GM12878 (cell line): ENCODE data around the gene MYH9. TPM values are rescaled to one million over a fixed set of nuclear protein-coding genes. Genes with fewer than 3 reads are reported as not detected.

Experiments
- ATAC-seq: fragments of 200-7000 bp; cut with Tn5 transposase; 3 replicates; pipeline ENCODE4 v1.9.1; 2020; ENCODE audit warnings: mild to moderate bottlenecking, moderate library complexity
- BruUV-seq: library from RNA; stranded (reverse); fragments of 400-500 nt; replicated peaks from 2 replicates; lab custom pipeline; 2021; lab: Mats Ljungman, UMichigan
- CTCF ChIA-PET: fragments of 300-600 bp; sonication (Branson Sonifier 250); formaldehyde crosslinking; extraction: SDS; loops from one replicate; lab custom pipeline; 2021; ENCODE audit warnings: inconsistent platforms; lab: Yijun Ruan, JAX
- POLR2A ChIA-PET: fragments of 350-600 bp; formaldehyde crosslinking; extraction: SDS; loops from one replicate; lab custom pipeline; 2021; ENCODE audit warnings: inconsistent platforms; lab: Charles Lee
- RAD21 ChIA-PET: fragments of 300-600 bp; sonication (Branson Sonifier 250); formaldehyde crosslinking; loops from one replicate; lab custom pipeline; 2023; ENCODE audit warnings: antibody characterized with exemption; ENCODE audit not compliant: unreplicated experiment; lab: Charles Lee
- SMC1A ChIA-PET: fragments of 300-600 bp; sonication (Branson Sonifier 250); formaldehyde crosslinking; loops from one replicate; lab custom pipeline; 2023; ENCODE audit not compliant: unreplicated experiment, uncharacterized antibody; lab: Charles Lee
- DNase-seq: peaks from one replicate; pipeline ENCODE4 v3.0.0-alpha.2; 2011; ENCODE audit warnings: low read depth, low spot score
- FAIRE-seq: peaks from 3 replicates; lab custom pipeline; 2011; peaks lifted over from hg19 to GRCh38; lab: Jason Lieb, UNC
- H2AFZ ChIP-seq: 2 replicates; pipeline ENCODE4 v1.6.0; 2011; ENCODE audit warnings: low read depth, low read length, control low read depth; ENCODE audit not compliant: control insufficient read depth
- H3K27ac ChIP-seq: 2 replicates; pipeline ENCODE4 v1.5.1; 2011; ENCODE audit warnings: control low read depth; ENCODE audit not compliant: control insufficient read depth, insufficient read depth
- H3K27me3 ChIP-seq, 2 experiments: replicated peaks in 1 of 2; 2 replicates each; pipeline versions ENCODE4 v1.6.0 to v1.6.1; 2011; ENCODE audit warnings: low read length in 1 of 2; ENCODE audit not compliant: control insufficient read depth in 2 of 2, insufficient read depth in 2 of 2
- H3K36me3 ChIP-seq, 2 experiments: 2 replicates each; pipeline ENCODE4 v1.5.1; 2011; ENCODE audit warnings: low read length in 1 of 2; ENCODE audit not compliant: control insufficient read depth in 2 of 2, insufficient read depth in 2 of 2
- H3K4me1 ChIP-seq: 2 replicates; pipeline ENCODE4 v1.6.1; 2011; ENCODE audit warnings: mild to moderate bottlenecking, low read length, moderate library complexity, mixed read lengths; ENCODE audit not compliant: control insufficient read depth, insufficient read depth
- H3K4me2 ChIP-seq: 2 replicates; pipeline ENCODE4 v1.6.0; 2011; ENCODE audit warnings: control low read depth; ENCODE audit not compliant: control insufficient read depth, insufficient read depth
- H3K4me3 ChIP-seq: fragments of 200-600 bp; sonication (generic); 2 replicates; pipeline ENCODE4 v1.5.1; 2016
- H3K79me2 ChIP-seq: 2 replicates; pipeline ENCODE4 v1.6.0; 2011; ENCODE audit warnings: low read length; ENCODE audit not compliant: control insufficient read depth, insufficient read depth
- H3K9ac ChIP-seq: 2 replicates; pipeline ENCODE4 v1.8.0; 2011; ENCODE audit warnings: low read length, control low read depth, mixed read lengths; ENCODE audit not compliant: control insufficient read depth, insufficient read depth
- H3K9me3 ChIP-seq: replicated peaks from 3 replicates; pipeline ENCODE4 v1.5.1; 2011; ENCODE audit warnings: mild to moderate bottlenecking, low read length; ENCODE audit not compliant: control insufficient read depth, insufficient read depth
- H4K20me1 ChIP-seq: 2 replicates; pipeline ENCODE4 v1.6.0; 2011; ENCODE audit not compliant: control insufficient read depth, insufficient read depth
- BCL11A ChIP-seq: IDR thresholded peaks from 2 replicates; pipeline ENCODE4 v1.6.1; 2011; ENCODE audit warnings: low read depth, low read length
- CHD4 ChIP-seq: fragments of 200-600 bp; sonication (generic); IDR thresholded peaks from 2 replicates; pipeline ENCODE4 v1.6.1; 2016; ENCODE audit warnings: mild to moderate bottlenecking
- FOXM1 ChIP-seq: IDR thresholded peaks from 2 replicates; pipeline ENCODE4 v1.6.1; 2012; ENCODE audit warnings: low read depth, mild to moderate bottlenecking, inconsistent platforms, low read length, moderate library complexity
- IKZF2 ChIP-seq, 2 experiments: fragments of 450-650 bp; IDR thresholded peaks; 2 replicates each; pipeline ENCODE4 v1.6.1; 2017; ENCODE audit warnings: mild to moderate bottlenecking in 2 of 2, moderate library complexity in 2 of 2
- JUNB ChIP-seq: IDR thresholded peaks from 2 replicates; pipeline ENCODE4 v1.6.1; 2016; ENCODE audit warnings: antibody characterized with exemption, mild to moderate bottlenecking
- MEF2B ChIP-seq: fragments of 450-650 bp; IDR thresholded peaks from 2 replicates; pipeline ENCODE4 v1.6.1; 2018; ENCODE audit warnings: mild to moderate bottlenecking, moderate library complexity; ENCODE audit not compliant: partially characterized antibody, poor library complexity, severe bottlenecking
- NFXL1 ChIP-seq: fragments of 450-650 bp; IDR thresholded peaks from 2 replicates; pipeline ENCODE4 v1.6.1; 2017; ENCODE audit warnings: antibody characterized with exemption, mild to moderate bottlenecking, borderline replicate concordance
- POLR2A ChIP-seq: IDR thresholded peaks from 2 replicates; pipeline ENCODE4 v1.6.1; 2011; ENCODE audit warnings: low read depth, mild to moderate bottlenecking, low read length
- POLR2AphosphoS5 ChIP-seq: IDR thresholded peaks from 2 replicates; pipeline ENCODE4 v1.6.1; 2011; ENCODE audit warnings: mild to moderate bottlenecking, low read length, inconsistent platforms
- RELA ChIP-seq: fragments of 450-650 bp; IDR thresholded peaks from 2 replicates; pipeline ENCODE4 v1.8.0; 2014; ENCODE audit warnings: borderline replicate concordance; ENCODE audit not compliant: partially characterized antibody
- SMAD5 ChIP-seq: IDR thresholded peaks from 2 replicates; pipeline ENCODE4 v1.6.1; 2016; ENCODE audit warnings: antibody characterized with exemption, low read depth
- WGBS: methylation state at CpG from one replicate; pipeline ENCODE4 v1.1.6; 2016; ENCODE audit warnings: low lambda C conversion rate; ENCODE audit not compliant: insufficient replicate concordance, insufficient coverage; ENCODE audit errors: missing lambda C conversion rate; 5-methylcytosine and 5-hydroxymethylcytosine counted together
- in situ Hi-C: fragments of 300-500 bp; cut with MboI; formaldehyde crosslinking; loops from 9 replicates; pipeline ENCODE4 v1.14.3; 2018; ENCODE audit warnings: mixed read lengths
- intact Hi-C: fragments of 100-400 bp; cut with micrococcal nuclease; formaldehyde crosslinking; loops from one replicate; pipeline ENCODE4 v1.14.2; 2022; ENCODE audit not compliant: unreplicated experiment
- polyA plus RNA-seq, 11 experiments: library from polyadenylated mRNA; depleted of rRNA in 4 of 11; unstranded in 6 of 11; stranded (reverse) in 5 of 11; fragments of >200 nt; fragmentation: Nextera tagmentation in 4 of 11; fragmentation: Illumina TruSeq in 1 of 11; extraction: Ambion mirVana in 4 of 11; extraction: Trizol in 1 of 11; gene quantifications; 1 replicate in 1 of 11; 2 replicates in 10 of 11; pipeline versions ENCODE4 v1.2.1 to v1.2.3, GENCODE V29; 2011 to 2016; ENCODE audit warnings: inconsistent platforms in 2 of 11, missing spikeins in 2 of 11, low read depth in 1 of 11
- total RNA-seq, 4 experiments: library from RNA; depleted of rRNA in 3 of 4; stranded (reverse); fragments of >200 nt in 3 of 4; fragmentation: Illumina TruSeq in 1 of 4; extraction: Trizol in 1 of 4; gene quantifications; 2 replicates each; pipeline versions ENCODE4 v1.2.1 to v1.2.3, GENCODE V29; 2013 to 2021
- TF ChIP-seq, protein P1 (sequence below): fragments of 450-650 bp; formaldehyde crosslinking; IDR thresholded peaks from 2 replicates; pipeline ENCODE4 v1.5.0; 2022; ENCODE audit warnings: mild to moderate bottlenecking, missing genetic modification characterization
- TF ChIP-seq, protein P2 (sequence below): fragments of 450-650 bp; IDR thresholded peaks from 2 replicates; pipeline ENCODE4 v1.6.1; 2017; ENCODE audit warnings: mild to moderate bottlenecking, moderate library complexity

The MYH9 gene
- total and polyA plus RNA-seq, 10 of the 15 experiments (the other 5 are each of a cell fraction or from before 2014, with no cell fraction given) = 5.1 to 525 (median 145) TPM

DNA sequence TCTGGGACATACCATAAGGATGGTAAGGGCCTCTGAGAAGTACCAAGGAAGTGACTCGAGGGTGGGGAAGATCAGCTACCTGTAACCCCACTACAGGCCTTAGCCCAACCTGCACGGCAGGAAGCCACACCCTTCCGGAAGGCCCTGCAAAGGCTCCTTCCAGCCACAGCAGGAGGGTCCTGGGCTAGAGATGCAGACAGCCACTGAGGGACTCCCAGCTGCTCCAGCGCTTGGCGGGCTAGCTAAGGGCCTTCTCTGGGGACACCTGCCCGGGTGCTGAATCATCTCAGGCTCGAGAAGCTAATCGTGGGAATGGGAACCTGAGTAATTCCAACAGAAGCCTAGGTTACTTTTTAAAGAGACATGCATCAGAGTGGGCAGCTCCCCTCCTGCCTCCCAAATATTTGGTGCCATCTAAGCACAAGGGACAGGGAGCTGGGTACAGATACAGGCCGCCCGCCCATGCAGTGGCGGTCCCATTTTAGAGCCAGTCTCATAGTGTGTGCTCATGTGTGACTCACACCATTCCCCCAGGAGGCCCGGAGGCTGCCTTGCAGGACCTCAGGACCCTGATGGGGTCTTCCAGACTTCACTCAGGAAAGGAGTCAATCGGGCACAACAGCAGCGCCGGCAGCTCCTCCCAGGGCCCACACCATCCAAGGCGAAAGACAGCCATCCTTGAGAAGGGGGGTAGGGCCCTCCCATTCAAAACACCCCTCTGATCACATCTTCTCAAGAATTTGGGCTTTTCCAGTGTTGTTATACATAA, 8.0 kb downstream of the MYH9 start:
- CTCF ChIA-PET = interaction anchor here (0.6 to 3.4 kb wide), 7 partner anchors 9 to 107 kb away, joined by 3 to 11 read pairs (median 4); no protein-coding TSS in a partner anchor
- SMC1A ChIA-PET = interaction anchor here (0.9 to 3.6 kb wide), 13 partner anchors 8 to 216 kb away, joined by 3 to 20 read pairs (median 7); partner anchors contain the start of genes APOL2 and MYH9
- Histone ChIP-seq H3K4me1 (peaks cover 70% of the 10 kb centered on the region), H3K4me3 (peak overlapping the region; percentile 70), H3K4me2 (peak overlapping the region; percentile 93), H4K20me1 (peaks cover 5% of the 10 kb centered on the region), H3K27ac (peak overlapping the region; percentile 78), H3K79me2 (peaks cover 90% of the 10 kb centered on the region), H3K36me3 (peaks cover 9 to 13% of the 10 kb centered on the region in 2 experiments; a peak in 3 of 4 replicates), H3K9ac (peak overlapping the region; percentile 49), H2AFZ (no peak overlapping the region), H3K27me3 (no peaks in the 10 kb centered on the region), H3K9me3 (no peaks in the 10 kb centered on the region)
- WGBS = 5% methylated on average over 16 of the region's 16 CpGs
- ATAC-seq (peak; percentile 47), DNase-seq (no peak), FAIRE-seq (no peak)
- RAD21 ChIA-PET = interaction anchor here (0.6 to 3.0 kb wide), 7 partner anchors 9 to 125 kb away, joined by 3 to 10 read pairs (median 5); partner anchors contain the start of gene MYH9
- POLR2A ChIA-PET = interaction anchor here (0.6 to 2.2 kb wide), 7 partner anchors 8 to 102 kb away, joined by 3 to 12 read pairs (median 6); partner anchors contain the start of gene MYH9
- intact Hi-C loops (no loop called here), in situ Hi-C loops (no loop called here)
- BruUV-seq = no TSS peak
- 0 out of 4 replicates have a peak, but pooled peaks have one; percentile 18 to 26 for TF ChIP-seq IKZF2 (IDR thresholded peaks at IDR 0.05)
- TF ChIP-seq CHD4 = no peak
- no peak for TF ChIP-seq SMAD5
- no peak for TF ChIP-seq BCL11A
- peak; percentile 37; the same call in 1 of the 2 replicates for TF ChIP-seq POLR2AphosphoS5
- TF ChIP-seq, protein P1, sequence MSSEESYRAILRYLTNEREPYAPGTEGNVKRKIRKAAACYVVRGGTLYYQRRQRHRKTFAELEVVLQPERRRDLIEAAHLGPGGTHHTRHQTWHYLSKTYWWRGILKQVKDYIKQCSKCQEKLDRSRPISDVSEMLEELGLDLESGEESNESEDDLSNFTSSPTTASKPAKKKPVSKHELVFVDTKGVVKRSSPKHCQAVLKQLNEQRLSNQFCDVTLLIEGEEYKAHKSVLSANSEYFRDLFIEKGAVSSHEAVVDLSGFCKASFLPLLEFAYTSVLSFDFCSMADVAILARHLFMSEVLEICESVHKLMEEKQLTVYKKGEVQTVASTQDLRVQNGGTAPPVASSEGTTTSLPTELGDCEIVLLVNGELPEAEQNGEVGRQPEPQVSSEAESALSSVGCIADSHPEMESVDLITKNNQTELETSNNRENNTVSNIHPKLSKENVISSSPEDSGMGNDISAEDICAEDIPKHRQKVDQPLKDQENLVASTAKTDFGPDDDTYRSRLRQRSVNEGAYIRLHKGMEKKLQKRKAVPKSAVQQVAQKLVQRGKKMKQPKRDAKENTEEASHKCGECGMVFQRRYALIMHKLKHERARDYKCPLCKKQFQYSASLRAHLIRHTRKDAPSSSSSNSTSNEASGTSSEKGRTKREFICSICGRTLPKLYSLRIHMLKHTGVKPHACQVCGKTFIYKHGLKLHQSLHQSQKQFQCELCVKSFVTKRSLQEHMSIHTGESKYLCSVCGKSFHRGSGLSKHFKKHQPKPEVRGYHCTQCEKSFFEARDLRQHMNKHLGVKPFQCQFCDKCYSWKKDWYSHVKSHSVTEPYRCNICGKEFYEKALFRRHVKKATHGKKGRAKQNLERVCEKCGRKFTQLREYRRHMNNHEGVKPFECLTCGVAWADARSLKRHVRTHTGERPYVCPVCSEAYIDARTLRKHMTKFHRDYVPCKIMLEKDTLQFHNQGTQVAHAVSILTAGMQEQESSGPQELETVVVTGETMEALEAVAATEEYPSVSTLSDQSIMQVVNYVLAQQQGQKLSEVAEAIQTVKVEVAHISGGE (CRISPR knock-in tag) = no peak
- TF ChIP-seq RELA = no peak
- TF ChIP-seq MEF2B = peak; percentile 63
- TF ChIP-seq NFXL1 = no peak
- TF ChIP-seq, protein P2, sequence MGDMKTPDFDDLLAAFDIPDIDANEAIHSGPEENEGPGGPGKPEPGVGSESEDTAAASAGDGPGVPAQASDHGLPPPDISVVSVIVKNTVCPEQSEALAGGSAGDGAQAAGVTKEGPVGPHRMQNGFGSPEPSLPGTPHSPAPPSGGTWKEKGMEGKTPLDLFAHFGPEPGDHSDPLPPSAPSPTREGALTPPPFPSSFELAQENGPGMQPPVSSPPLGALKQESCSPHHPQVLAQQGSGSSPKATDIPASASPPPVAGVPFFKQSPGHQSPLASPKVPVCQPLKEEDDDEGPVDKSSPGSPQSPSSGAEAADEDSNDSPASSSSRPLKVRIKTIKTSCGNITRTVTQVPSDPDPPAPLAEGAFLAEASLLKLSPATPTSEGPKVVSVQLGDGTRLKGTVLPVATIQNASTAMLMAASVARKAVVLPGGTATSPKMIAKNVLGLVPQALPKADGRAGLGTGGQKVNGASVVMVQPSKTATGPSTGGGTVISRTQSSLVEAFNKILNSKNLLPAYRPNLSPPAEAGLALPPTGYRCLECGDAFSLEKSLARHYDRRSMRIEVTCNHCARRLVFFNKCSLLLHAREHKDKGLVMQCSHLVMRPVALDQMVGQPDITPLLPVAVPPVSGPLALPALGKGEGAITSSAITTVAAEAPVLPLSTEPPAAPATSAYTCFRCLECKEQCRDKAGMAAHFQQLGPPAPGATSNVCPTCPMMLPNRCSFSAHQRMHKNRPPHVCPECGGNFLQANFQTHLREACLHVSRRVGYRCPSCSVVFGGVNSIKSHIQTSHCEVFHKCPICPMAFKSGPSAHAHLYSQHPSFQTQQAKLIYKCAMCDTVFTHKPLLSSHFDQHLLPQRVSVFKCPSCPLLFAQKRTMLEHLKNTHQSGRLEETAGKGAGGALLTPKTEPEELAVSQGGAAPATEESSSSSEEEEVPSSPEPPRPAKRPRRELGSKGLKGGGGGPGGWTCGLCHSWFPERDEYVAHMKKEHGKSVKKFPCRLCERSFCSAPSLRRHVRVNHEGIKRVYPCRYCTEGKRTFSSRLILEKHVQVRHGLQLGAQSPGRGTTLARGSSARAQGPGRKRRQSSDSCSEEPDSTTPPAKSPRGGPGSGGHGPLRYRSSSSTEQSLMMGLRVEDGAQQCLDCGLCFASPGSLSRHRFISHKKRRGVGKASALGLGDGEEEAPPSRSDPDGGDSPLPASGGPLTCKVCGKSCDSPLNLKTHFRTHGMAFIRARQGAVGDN = 0 out of 2 replicates have a peak, but pooled peaks have one; percentile 33
- peak; percentile 51 for TF ChIP-seq POLR2A
- no peak for TF ChIP-seq FOXM1
- no peak for TF ChIP-seq JUNB
